Stimulated activated CD4-positive, alpha-beta T cell treated with anti-CD3 and anti-CD28 coated beads, Interleukin-2, amount 100 ng/mL, for 4 hours (primary cell): ENCODE results near the gene UNC13D.

ENCODE experiments used
- DNase-seq: peaks from one replicate; pipeline ENCODE4 v3.0.0-alpha.2; 2020; ENCODE audit warnings: low read depth

UNC13D gene

GRCh38 chr17:75850928-75851692 lies 6.9 kb upstream of the UNC13D start:
- no peak for DNase-seq

- DNase-seq: no peak
These were observed 5.5 kb upstream of the UNC13D start for GRCh38 chr17:75849724-75850123.

GRCh38 chr17:75849279-75849646 lies 5.1 kb upstream of the UNC13D start:
- no peak for DNase-seq

- DNase-seq: peak; percentile 73
These were observed 4.5 kb upstream of the UNC13D start for GRCh38 chr17:75848523-75849278.

GRCh38 chr17:75847614-75848522 lies 3.7 kb upstream of the UNC13D start:
- DNase-seq: no peak

- no peak for DNase-seq
These were observed 2.7 kb upstream of the UNC13D start for GRCh38 chr17:75846692-75847613.

- DNase-seq: no peak
These were observed 1.9 kb upstream of the UNC13D start for GRCh38 chr17:75845933-75846691.

- no peak for DNase-seq
These were observed 981 bp upstream of the UNC13D start for GRCh38 chr17:75845058-75845711.

GRCh38 chr17:75844530-75845057 lies 390 bp upstream of the UNC13D start:
- DNase-seq: no peak

- DNase-seq: no peak
These were observed 1.1 kb downstream of the UNC13D start for GRCh38 chr17:75842963-75843576.

GRCh38 chr17:75842411-75842810 lies 1.8 kb downstream of the UNC13D start:
- DNase-seq: no peak

- DNase-seq: no peak
These were observed 3.4 kb downstream of the UNC13D start for GRCh38 chr17:75840799-75841164.

GRCh38 chr17:75839942-75840798 lies 4.0 kb downstream of the UNC13D start:
- DNase-seq: no peak

- no peak for DNase-seq
These were observed 5.8 kb downstream of the UNC13D start for GRCh38 chr17:75838410-75838809.

GRCh38 chr17:75837899-75838298 lies 6.3 kb downstream of the UNC13D start:
- no peak for DNase-seq

- DNase-seq: no peak
These were observed 7.6 kb downstream of the UNC13D start for GRCh38 chr17:75836605-75837004.

GRCh38 chr17:75835654-75835987 lies 8.6 kb downstream of the UNC13D start:
- no peak for DNase-seq

GRCh38 chr17:75834928-75835653 lies 9.1 kb downstream of the UNC13D start:
- DNase-seq: no peak
